A549 (cell line): ENCODE measurements around the gene SSUH2.
"Not testable (repeated sequence)": the region's sequence is repeated elsewhere in the genome, so short reads cannot be mapped to it uniquely, and the experiment has no call there.

Experiments
- CEBPB ChIP-seq, 2 experiments: fragments of >200 bp in 1 of 2; sonication (Bioruptor Twin) in 1 of 2; formaldehyde crosslinking in 1 of 2; IDR thresholded peaks; 2 replicates each; pipeline ENCODE4 v1.6.1; 2012 to 2016
- EHMT2 ChIP-seq: fragments of 200-600 bp; sonication (generic); IDR thresholded peaks from 2 replicates; pipeline ENCODE4 v1.6.1; 2016; ENCODE audit warnings: antibody characterized with exemption, low read depth, mild to moderate bottlenecking, moderate library complexity
- EP300 ChIP-seq, 2 experiments: fragments of >200 bp; sonication (Bioruptor Twin); formaldehyde crosslinking; IDR thresholded peaks; 2 replicates in 1 of 2; 3 replicates in 1 of 2; pipeline ENCODE4 v1.6.1; 2016 to 2017
- HOXA7 ChIP-seq: fragments of 250-450 bp; sonication (Bioruptor Pico); IDR thresholded peaks from 2 replicates; pipeline ENCODE4 v1.5.0; 2020; ENCODE audit warnings: mild to moderate bottlenecking, moderate library complexity
- POLR2A ChIP-seq: IDR thresholded peaks from 2 replicates; pipeline ENCODE4 v1.6.1; 2012; ENCODE audit warnings: mild to moderate bottlenecking, low read length
- SMC3 ChIP-seq: fragments of >200 bp; sonication (Bioruptor Twin); formaldehyde crosslinking; IDR thresholded peaks from 3 replicates; pipeline ENCODE4 v1.6.1; 2018; ENCODE audit warnings: inconsistent platforms
- ZFP36 ChIP-seq: fragments of 450-650 bp; IDR thresholded peaks from 2 replicates; pipeline ENCODE4 v1.6.1; 2014; ENCODE audit warnings: borderline replicate concordance; ENCODE audit not compliant: partially characterized antibody
- TF ChIP-seq, protein P1 (sequence below): fragments of 200-600 bp; sonication (generic); IDR thresholded peaks from 2 replicates; pipeline ENCODE4 v1.6.1; 2016; ENCODE audit warnings: antibody characterized with exemption, mild to moderate bottlenecking, moderate library complexity
- TF ChIP-seq, protein P2 (sequence below): IDR thresholded peaks from 2 replicates; pipeline ENCODE4 v1.6.1; 2012
- TF ChIP-seq, protein P3 (sequence below): fragments of >200 bp; sonication (Bioruptor Twin); formaldehyde crosslinking; IDR thresholded peaks from 3 replicates; pipeline ENCODE4 v1.5.1; 2016
- TF ChIP-seq, protein P4 (sequence below): fragments of 250-450 bp; sonication (Bioruptor Pico); IDR thresholded peaks from 2 replicates; pipeline ENCODE4 v1.5.0; 2020; ENCODE audit warnings: low read depth, mild to moderate bottlenecking, moderate library complexity

DNA sequence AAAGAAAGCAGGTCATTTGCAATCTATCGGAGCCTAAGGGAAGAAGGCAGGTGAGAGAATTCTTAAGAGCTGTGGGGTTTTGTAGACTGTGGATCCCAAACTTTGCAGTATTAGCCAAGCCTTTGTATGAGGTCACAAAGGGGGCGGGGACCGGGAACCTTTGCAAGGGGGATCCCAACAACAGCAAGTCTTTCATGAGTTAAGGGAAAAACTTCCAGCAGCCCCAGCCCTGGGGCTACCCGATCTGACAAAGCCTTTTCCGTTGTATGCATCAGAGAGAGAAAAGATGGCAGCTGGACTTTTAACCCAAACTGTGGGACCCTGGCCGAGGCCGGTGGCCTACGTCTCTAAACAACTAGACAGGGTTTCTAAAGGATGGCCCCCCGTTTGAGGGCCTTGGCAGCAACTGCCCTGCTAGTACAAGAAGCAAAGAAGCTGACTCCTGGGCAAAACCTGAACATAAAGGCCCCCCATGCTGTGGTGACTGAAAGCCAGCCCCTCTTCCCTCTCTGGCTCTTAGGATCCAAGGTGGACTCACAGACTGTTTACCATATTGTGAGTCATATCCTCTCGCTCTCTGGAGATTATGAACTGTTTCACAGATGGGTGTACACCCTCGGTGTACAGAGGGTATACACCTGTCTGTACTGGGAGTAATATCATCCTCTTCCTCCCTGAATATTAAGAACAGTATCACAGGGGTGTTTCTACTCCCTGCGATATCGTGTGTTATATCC is 35.4 kb upstream of the SSUH2 start:
- not testable (repeated sequence) for TF ChIP-seq POLR2A; CEBPB (IDR thresholded peaks at IDR 0.05); HOXA7 (CRISPR knock-in tag); SMC3; ZFP36; EP300 (IDR thresholded peaks at IDR 0.05); EHMT2
- TF ChIP-seq, protein P1, sequence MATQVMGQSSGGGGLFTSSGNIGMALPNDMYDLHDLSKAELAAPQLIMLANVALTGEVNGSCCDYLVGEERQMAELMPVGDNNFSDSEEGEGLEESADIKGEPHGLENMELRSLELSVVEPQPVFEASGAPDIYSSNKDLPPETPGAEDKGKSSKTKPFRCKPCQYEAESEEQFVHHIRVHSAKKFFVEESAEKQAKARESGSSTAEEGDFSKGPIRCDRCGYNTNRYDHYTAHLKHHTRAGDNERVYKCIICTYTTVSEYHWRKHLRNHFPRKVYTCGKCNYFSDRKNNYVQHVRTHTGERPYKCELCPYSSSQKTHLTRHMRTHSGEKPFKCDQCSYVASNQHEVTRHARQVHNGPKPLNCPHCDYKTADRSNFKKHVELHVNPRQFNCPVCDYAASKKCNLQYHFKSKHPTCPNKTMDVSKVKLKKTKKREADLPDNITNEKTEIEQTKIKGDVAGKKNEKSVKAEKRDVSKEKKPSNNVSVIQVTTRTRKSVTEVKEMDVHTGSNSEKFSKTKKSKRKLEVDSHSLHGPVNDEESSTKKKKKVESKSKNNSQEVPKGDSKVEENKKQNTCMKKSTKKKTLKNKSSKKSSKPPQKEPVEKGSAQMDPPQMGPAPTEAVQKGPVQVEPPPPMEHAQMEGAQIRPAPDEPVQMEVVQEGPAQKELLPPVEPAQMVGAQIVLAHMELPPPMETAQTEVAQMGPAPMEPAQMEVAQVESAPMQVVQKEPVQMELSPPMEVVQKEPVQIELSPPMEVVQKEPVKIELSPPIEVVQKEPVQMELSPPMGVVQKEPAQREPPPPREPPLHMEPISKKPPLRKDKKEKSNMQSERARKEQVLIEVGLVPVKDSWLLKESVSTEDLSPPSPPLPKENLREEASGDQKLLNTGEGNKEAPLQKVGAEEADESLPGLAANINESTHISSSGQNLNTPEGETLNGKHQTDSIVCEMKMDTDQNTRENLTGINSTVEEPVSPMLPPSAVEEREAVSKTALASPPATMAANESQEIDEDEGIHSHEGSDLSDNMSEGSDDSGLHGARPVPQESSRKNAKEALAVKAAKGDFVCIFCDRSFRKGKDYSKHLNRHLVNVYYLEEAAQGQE, result not testable (repeated sequence)
- TF ChIP-seq, protein P2, sequence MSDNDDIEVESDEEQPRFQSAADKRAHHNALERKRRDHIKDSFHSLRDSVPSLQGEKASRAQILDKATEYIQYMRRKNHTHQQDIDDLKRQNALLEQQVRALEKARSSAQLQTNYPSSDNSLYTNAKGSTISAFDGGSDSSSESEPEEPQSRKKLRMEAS, result not testable (repeated sequence)
- TF ChIP-seq, protein P3, sequence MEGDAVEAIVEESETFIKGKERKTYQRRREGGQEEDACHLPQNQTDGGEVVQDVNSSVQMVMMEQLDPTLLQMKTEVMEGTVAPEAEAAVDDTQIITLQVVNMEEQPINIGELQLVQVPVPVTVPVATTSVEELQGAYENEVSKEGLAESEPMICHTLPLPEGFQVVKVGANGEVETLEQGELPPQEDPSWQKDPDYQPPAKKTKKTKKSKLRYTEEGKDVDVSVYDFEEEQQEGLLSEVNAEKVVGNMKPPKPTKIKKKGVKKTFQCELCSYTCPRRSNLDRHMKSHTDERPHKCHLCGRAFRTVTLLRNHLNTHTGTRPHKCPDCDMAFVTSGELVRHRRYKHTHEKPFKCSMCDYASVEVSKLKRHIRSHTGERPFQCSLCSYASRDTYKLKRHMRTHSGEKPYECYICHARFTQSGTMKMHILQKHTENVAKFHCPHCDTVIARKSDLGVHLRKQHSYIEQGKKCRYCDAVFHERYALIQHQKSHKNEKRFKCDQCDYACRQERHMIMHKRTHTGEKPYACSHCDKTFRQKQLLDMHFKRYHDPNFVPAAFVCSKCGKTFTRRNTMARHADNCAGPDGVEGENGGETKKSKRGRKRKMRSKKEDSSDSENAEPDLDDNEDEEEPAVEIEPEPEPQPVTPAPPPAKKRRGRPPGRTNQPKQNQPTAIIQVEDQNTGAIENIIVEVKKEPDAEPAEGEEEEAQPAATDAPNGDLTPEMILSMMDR, result not testable (repeated sequence)
- TF ChIP-seq, protein P4, sequence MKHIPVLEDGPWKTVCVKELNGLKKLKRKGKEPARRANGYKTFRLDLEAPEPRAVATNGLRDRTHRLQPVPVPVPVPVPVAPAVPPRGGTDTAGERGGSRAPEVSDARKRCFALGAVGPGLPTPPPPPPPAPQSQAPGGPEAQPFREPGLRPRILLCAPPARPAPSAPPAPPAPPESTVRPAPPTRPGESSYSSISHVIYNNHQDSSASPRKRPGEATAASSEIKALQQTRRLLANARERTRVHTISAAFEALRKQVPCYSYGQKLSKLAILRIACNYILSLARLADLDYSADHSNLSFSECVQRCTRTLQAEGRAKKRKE (CRISPR knock-in tag), result not testable (repeated sequence)
